K562 treated with DMSO at 1 percent for 4 hours (cell line): ENCODE data around the gene PAPSS2. TPM values are rescaled to one million over a fixed set of nuclear protein-coding genes. Genes with fewer than 3 reads are reported as not detected.

ENCODE experiments used
- total RNA-seq: library from RNA; unstranded; fragments of 300-600 nt; gene quantifications from 2 replicates; pipeline ENCODE4 v1.2.3, GENCODE V29; 2022; ENCODE audit not compliant: insufficient read depth

The PAPSS2 gene
- 0.24 TPM in 1 of 2 replicates, not detected in the other for total RNA-seq

GRCh38 chr10:87659571-87660483 lies at the start of gene PAPSS2:
PAPSS2 (plus strand) TSS chr10:87659878; CDS start chr10:87659982, 104 bp downstream.

Other genes starting within 250 kb of the PAPSS2 start
- gene MINPP1, start 155.0 kb upstream of the PAPSS2 start, total RNA-seq = 26.4 and 35.7 TPM in 2 replicates
- 10.3 and 11.1 TPM in 2 replicates for gene ATAD1, start 158.3 kb downstream of the PAPSS2 start, total RNA-seq
- not detected in 2 replicates for gene KLLN, start 203.7 kb downstream of the PAPSS2 start, total RNA-seq
- gene PTEN, start 203.7 kb downstream of the PAPSS2 start, total RNA-seq = 8.0 and 9.7 TPM in 2 replicates